Colonic mucosa (tissue), 4 donors: Measurements from ENCODE around the gene NCOR1. TPM values are rescaled to one million over a fixed set of nuclear protein-coding genes. Genes with fewer than 3 reads are reported as not detected.

Experiments
- DNase-seq: peaks from one replicate; pipeline ENCODE4 v3.0.0-alpha.2; 2020
- H3K27ac ChIP-seq: fragments of 200-600 bp; one replicate; pipeline ENCODE4 v1.8.0; 2021
- H3K27me3 ChIP-seq: fragments of 200-600 bp; one replicate; pipeline ENCODE4 v1.8.0; 2021
- H3K36me3 ChIP-seq: fragments of 200-600 bp; one replicate; pipeline ENCODE4 v1.8.0; 2021
- H3K4me1 ChIP-seq: fragments of 200-600 bp; one replicate; pipeline ENCODE4 v1.8.0; 2021; ENCODE audit warnings: mild to moderate bottlenecking
- H3K4me3 ChIP-seq: fragments of 200-600 bp; one replicate; pipeline ENCODE4 v1.8.0; 2021
- H3K9ac ChIP-seq, 2 donors: one replicate each; pipeline ENCODE4 v1.7.0; 2013; ENCODE audit warnings: control low read depth in 2 of 2, low read depth in 2 of 2, low read length in 2 of 2
- H3K9me3 ChIP-seq: fragments of 200-600 bp; one replicate; pipeline ENCODE4 v1.8.0; 2021
- CTCF ChIP-seq: fragments of 200-600 bp; IDR thresholded peaks from one replicate; pipeline ENCODE4 v1.8.0; 2022; ENCODE audit warnings: antibody characterized with exemption, mild to moderate bottlenecking
- intact Hi-C: fragments of 100-400 bp; cut with DNase I; formaldehyde crosslinking; loops from one replicate; pipeline ENCODE4 v1.14.1; 2022
- total RNA-seq, 2 donors: library from RNA; stranded (reverse); fragmentation: NEBNext Ultra II Directional in 1 of 2; extraction: Animal tissue kit (Norgen Biotek cat#: 25700) in 1 of 2; gene quantifications; one replicate each; pipeline ENCODE4 v1.2.1, GENCODE V29; 2021
- donor health status: healthy.
- donor health status: DM: no; HTN: no; CAD: no.
- donor health status: DM: no; HTN: no; CAD: no.

Gene NCOR1
- total RNA-seq, 2 donors from 2014 or later, result 190 to 233 TPM

- peaks cover 4% of the 10 kb centered on the region for H3K36me3 ChIP-seq
- no peak for DNase-seq
- H3K9ac ChIP-seq, result no peak overlapping the region
- H3K27me3 ChIP-seq, result no peaks in the 10 kb centered on the region
- no peak for TF ChIP-seq CTCF
- no peaks in the 10 kb centered on the region for H3K4me1 ChIP-seq
- intact Hi-C loops, result no loop called here
- no peaks in the 10 kb centered on the region for H3K9me3 ChIP-seq
- H3K4me3 ChIP-seq, result no peak overlapping the region
- H3K27ac ChIP-seq, result no peak overlapping the region
Observed at GRCh38 chr17:16037636-16038035, 177.7 kb downstream of the NCOR1 start.

- no peak overlapping the region for H3K9ac ChIP-seq
- H3K27ac ChIP-seq, result no peak overlapping the region
- H3K27me3 ChIP-seq, result no peaks in the 10 kb centered on the region
- intact Hi-C loops, result no loop called here
- H3K4me1 ChIP-seq, result no peaks in the 10 kb centered on the region
- H3K4me3 ChIP-seq, result no peak overlapping the region
- peaks cover 7% of the 10 kb centered on the region for H3K36me3 ChIP-seq
- TF ChIP-seq CTCF, result no peak
- H3K9me3 ChIP-seq, result no peaks in the 10 kb centered on the region
- no peak for DNase-seq
Observed at GRCh38 chr17:16036261-16036660, 179.1 kb downstream of the NCOR1 start.

- Histone ChIP-seq H3K27me3 (no peaks in the 10 kb centered on the region), H3K36me3 (peaks cover 11% of the 10 kb centered on the region), H3K9me3 (no peaks in the 10 kb centered on the region), H3K27ac (no peak overlapping the region), H3K9ac (no peak overlapping the region), H3K4me3 (no peak overlapping the region), H3K4me1 (no peaks in the 10 kb centered on the region)
- no peak for TF ChIP-seq CTCF
- DNase-seq, result no peak
- intact Hi-C loops, result no loop called here
Observed at GRCh38 chr17:16033729-16034349, 181.5 kb downstream of the NCOR1 start.

DNA sequence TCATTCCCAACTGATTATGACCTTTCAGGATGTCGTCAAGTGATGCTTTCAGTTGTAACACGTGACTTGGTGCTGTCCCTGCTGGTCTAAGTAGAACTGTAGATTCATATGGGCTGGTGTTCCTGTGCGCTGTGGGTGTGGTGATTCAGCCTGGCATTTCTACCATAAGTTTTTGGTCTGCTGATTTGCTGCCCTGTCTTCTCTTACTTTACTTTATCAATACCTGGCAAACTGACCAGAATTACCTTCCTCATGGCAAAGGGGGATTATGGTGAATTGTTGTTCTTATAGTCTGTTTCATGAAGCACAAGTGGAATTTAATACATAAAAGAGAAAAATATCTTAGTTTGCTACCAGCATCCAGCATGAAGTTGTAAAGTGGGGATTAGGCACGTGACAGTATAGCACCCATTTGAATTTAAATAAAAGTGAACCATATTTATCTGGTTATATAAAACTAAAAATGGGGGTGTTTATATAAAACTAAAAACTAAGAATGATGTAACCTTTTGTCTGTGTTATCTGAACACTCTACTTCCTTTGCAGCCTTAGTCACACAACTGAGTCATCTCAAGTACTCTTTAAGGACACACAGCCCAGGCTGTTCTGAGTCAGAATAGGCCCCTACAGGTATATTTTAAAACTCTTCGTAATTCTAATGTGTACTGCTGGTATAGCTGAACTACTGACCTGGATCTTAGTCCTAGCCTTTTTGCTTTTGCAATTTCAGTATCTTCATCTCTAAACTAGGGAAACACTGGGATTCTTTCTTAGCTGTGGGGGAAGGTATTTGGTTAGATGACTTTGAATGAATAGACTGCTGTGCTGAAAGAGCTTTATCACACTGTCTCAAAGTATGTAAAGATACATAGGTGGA is 187.4 kb downstream of the NCOR1 start:
- no peak overlapping the region for H3K27ac ChIP-seq
- H3K4me1 ChIP-seq, result no peaks in the 10 kb centered on the region
- H3K36me3 ChIP-seq, result peaks cover 23% of the 10 kb centered on the region
- H3K9me3 ChIP-seq, result no peaks in the 10 kb centered on the region
- TF ChIP-seq CTCF, result no peak
- no peak overlapping the region for H3K9ac ChIP-seq
- no peak for DNase-seq
- intact Hi-C loops, result no loop called here
- no peak overlapping the region for H3K4me3 ChIP-seq
- H3K27me3 ChIP-seq, result no peaks in the 10 kb centered on the region

- H3K27ac ChIP-seq, result no peak overlapping the region
Observed at GRCh38 chr17:16026895-16027294, 188.4 kb downstream of the NCOR1 start.

More at GRCh38 chr17:16026895-16027294, 188.4 kb downstream of the NCOR1 start:
- H3K4me1 ChIP-seq, result no peaks in the 10 kb centered on the region
- peaks cover 20% of the 10 kb centered on the region for H3K36me3 ChIP-seq
- H3K9ac ChIP-seq, result no peak overlapping the region
- H3K9me3 ChIP-seq, result no peaks in the 10 kb centered on the region
- TF ChIP-seq CTCF, result no peak
- H3K4me3 ChIP-seq, result no peak overlapping the region
- H3K27me3 ChIP-seq, result no peaks in the 10 kb centered on the region
- intact Hi-C loops, result no loop called here
- no peak for DNase-seq
